ENCODE measurements around the gene PROB1. TPM values are rescaled to one million over a fixed set of nuclear protein-coding genes. Genes with fewer than 3 reads are reported as not detected.

Gene PROB1
- total RNA-seq, 1 donor from 2014 or later: 2.2 TPM

GRCh38 chr5:139422307-139422893 is 27.5 kb upstream of the PROB1 start:
- peak; percentile 48 for DNase-seq (ENCODE audit: low read depth, low spot score)
- Mint-ChIP-seq H3K36me3 (ENCODE audit: low read depth) (peaks cover 6% of the 10 kb centered on the region), H3K4me3 (no peak overlapping the region), H3K27ac (ENCODE audit: unreplicated experiment) (no peak overlapping the region), H3K27me3 (ENCODE audit: low read depth) (no peaks in the 10 kb centered on the region), H3K9me3 (no peaks in the 10 kb centered on the region), H3K4me1 (no peaks in the 10 kb centered on the region)
- TF ChIP-seq, protein P1, sequence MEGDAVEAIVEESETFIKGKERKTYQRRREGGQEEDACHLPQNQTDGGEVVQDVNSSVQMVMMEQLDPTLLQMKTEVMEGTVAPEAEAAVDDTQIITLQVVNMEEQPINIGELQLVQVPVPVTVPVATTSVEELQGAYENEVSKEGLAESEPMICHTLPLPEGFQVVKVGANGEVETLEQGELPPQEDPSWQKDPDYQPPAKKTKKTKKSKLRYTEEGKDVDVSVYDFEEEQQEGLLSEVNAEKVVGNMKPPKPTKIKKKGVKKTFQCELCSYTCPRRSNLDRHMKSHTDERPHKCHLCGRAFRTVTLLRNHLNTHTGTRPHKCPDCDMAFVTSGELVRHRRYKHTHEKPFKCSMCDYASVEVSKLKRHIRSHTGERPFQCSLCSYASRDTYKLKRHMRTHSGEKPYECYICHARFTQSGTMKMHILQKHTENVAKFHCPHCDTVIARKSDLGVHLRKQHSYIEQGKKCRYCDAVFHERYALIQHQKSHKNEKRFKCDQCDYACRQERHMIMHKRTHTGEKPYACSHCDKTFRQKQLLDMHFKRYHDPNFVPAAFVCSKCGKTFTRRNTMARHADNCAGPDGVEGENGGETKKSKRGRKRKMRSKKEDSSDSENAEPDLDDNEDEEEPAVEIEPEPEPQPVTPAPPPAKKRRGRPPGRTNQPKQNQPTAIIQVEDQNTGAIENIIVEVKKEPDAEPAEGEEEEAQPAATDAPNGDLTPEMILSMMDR (conservative IDR thresholded peaks at IDR 0.05): peak; percentile 94

DNA sequence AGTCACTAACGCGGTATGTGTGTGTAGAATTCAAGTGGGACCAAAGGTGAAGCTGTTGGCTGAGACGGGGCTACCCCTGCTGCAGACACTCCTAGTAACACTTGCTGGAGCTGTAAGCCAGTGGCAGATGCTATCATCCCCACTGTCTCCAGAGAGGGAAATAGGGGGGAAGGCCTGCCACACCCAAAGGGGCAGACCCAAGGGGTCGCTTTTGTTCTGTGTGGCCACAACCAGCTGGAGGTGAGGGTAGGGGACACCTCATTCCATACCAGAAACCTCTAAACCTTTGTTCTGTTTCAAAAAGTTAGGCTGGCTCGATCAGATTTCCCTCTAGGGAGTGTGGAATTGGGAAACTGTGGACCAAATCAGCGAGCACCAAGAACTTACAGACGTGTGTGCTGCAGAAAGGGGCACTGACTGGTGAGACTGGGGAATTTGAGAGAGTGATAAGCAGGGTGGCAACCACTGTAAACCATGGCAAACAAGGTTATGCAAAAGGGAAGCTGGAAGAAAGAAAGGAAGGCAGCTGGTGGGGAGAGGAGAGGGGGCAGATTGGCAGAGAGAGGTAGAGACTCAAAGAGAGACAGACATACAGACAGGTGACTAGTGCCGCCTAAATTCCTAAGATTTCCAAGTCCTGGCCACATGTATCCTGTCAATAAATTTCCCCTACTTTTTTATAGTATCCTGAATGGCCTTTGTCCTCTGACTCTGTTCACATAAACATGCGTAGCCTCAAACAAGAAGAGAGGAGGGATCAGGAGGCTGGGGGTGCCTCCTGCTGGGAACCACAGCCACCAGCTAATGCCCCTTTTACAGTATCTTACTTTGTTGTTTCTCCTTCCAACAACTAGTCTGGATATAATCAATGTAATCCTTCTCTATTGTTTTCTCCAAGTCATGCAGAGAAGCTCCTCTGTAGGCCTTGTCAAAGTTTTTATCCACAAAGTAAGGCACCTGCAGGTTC is 24.6 kb upstream of the PROB1 start:
- no peak overlapping the region for H3K27ac Mint-ChIP-seq (ENCODE audit: unreplicated experiment)
- DNase-seq (ENCODE audit: low read depth, low spot score): no peak
- no peaks in the 10 kb centered on the region for H3K9me3 Mint-ChIP-seq
- H3K36me3 Mint-ChIP-seq (ENCODE audit: low read depth): peaks cover 6% of the 10 kb centered on the region
- TF ChIP-seq, protein P1 (conservative IDR thresholded peaks at IDR 0.05): no peak
- H3K27me3 Mint-ChIP-seq (ENCODE audit: low read depth): no peaks in the 10 kb centered on the region
- no peak overlapping the region for H3K4me3 Mint-ChIP-seq
- no peaks in the 10 kb centered on the region for H3K4me1 Mint-ChIP-seq

GRCh38 chr5:139418793-139419192 is 23.9 kb upstream of the PROB1 start:
- H3K9me3 Mint-ChIP-seq: no peaks in the 10 kb centered on the region
- TF ChIP-seq, protein P1 (conservative IDR thresholded peaks at IDR 0.05): no peak
- H3K4me1 Mint-ChIP-seq: no peaks in the 10 kb centered on the region

GRCh38 chr5:139417214-139417613 is 22.3 kb upstream of the PROB1 start:
- no peak for DNase-seq (ENCODE audit: low read depth, low spot score)
- TF ChIP-seq, protein P1 (conservative IDR thresholded peaks at IDR 0.05): no peak
- no peak overlapping the region for H3K4me3 Mint-ChIP-seq
- peaks cover 6% of the 10 kb centered on the region for H3K36me3 Mint-ChIP-seq (ENCODE audit: low read depth)
- H3K9me3 Mint-ChIP-seq: no peaks in the 10 kb centered on the region
- no peaks in the 10 kb centered on the region for H3K27me3 Mint-ChIP-seq (ENCODE audit: low read depth)
- H3K4me1 Mint-ChIP-seq: no peaks in the 10 kb centered on the region
- H3K27ac Mint-ChIP-seq (ENCODE audit: unreplicated experiment): no peak overlapping the region

More at GRCh38 chr5:139418793-139419192, 23.9 kb upstream of the PROB1 start:
- no peak overlapping the region for H3K4me3 Mint-ChIP-seq
- peaks cover 6% of the 10 kb centered on the region for H3K36me3 Mint-ChIP-seq (ENCODE audit: low read depth)
- H3K27ac Mint-ChIP-seq (ENCODE audit: unreplicated experiment): no peak overlapping the region
- no peaks in the 10 kb centered on the region for H3K27me3 Mint-ChIP-seq (ENCODE audit: low read depth)
- no peak for DNase-seq (ENCODE audit: low read depth, low spot score)

DNA sequence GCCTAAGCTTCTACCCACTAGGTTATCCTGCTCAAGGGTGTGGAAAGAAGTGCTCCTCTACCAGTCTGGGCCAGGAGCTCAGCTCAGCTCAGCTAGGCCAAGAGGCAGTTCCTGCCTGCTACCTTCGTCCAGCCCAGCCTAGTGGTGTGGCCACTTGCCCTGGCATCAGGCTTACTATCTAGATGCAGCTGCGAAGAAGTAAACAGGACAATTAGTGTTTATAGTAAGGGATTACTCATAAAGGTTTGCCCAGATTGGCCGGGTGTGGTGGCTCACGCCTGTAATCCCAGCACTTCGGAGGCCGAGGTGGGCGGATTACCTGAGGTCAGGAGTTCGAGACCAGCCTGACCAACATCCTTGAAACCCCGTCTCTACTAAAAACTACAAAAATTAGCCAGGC is 21.7 kb upstream of the PROB1 start:
- TF ChIP-seq, protein P1 (conservative IDR thresholded peaks at IDR 0.05): no peak
- DNase-seq (ENCODE audit: low read depth, low spot score): no peak
- H3K4me3 Mint-ChIP-seq: no peak overlapping the region
- H3K9me3 Mint-ChIP-seq: no peaks in the 10 kb centered on the region
- H3K27ac Mint-ChIP-seq (ENCODE audit: unreplicated experiment): no peak overlapping the region
- H3K36me3 Mint-ChIP-seq (ENCODE audit: low read depth): peaks cover 6% of the 10 kb centered on the region
- H3K27me3 Mint-ChIP-seq (ENCODE audit: low read depth): no peaks in the 10 kb centered on the region
- H3K4me1 Mint-ChIP-seq: no peaks in the 10 kb centered on the region
